PC-3 (cell line): ENCODE data around the gene SLC6A3.

ENCODE experiments used
- CTCF ChIP-seq: fragments of 300-600 bp; sonication (generic); conservative IDR thresholded peaks from 2 replicates; pipeline ENCODE4 v1.5.1; 2017; ENCODE audit warnings: antibody characterized with exemption, low read depth, mild to moderate bottlenecking, low read length
- EZH2 ChIP-seq: fragments of 300-600 bp; sonication (generic); IDR thresholded peaks from one replicate; pipeline ENCODE4 v1.6.1; 2017; ENCODE audit warnings: antibody characterized with exemption, mild to moderate bottlenecking, low read length; ENCODE audit not compliant: unreplicated experiment
- EZH2phosphoT487 ChIP-seq: fragments of 300-600 bp; sonication (generic); IDR thresholded peaks from 2 replicates; pipeline ENCODE4 v1.6.1; 2018; ENCODE audit warnings: mild to moderate bottlenecking, antibody characterized with exemption, low read length, borderline replicate concordance

DNA sequence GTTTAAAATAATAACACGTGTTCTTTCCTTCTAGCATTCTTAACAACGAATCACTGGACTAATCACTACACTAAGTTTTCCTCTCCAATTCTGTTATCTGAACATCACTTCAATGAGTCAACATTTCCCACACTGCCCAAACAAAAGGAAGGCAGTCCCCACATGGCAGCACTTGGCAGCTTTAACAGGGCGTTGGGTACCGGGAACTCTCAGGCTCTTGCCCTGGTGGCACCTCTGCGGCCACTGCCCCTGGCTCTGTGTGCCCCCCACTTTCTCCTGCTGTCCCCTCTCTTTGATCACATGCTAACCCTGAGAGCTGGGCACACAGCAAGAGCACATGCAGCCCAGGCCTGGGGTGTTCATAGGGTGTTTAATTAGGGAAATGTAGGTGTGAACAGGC is 15.7 kb downstream of the SLC6A3 start:
- TF ChIP-seq CTCF (no peak), EZH2 (no peak), EZH2phosphoT487 (no peak)
